NCI-H1417 (cell line): ENCODE data around the gene PCNX1.
"Not testable (repeated sequence)": the region's sequence is repeated elsewhere in the genome, so short reads cannot be mapped to it uniquely, and the experiment has no call there.

Experiments
- DNase-seq, 3 experiments: peaks; one replicate each; lab custom pipeline; 2025; lab: John Stamatoyannopoulos, UW

Gene PCNX1

DNA sequence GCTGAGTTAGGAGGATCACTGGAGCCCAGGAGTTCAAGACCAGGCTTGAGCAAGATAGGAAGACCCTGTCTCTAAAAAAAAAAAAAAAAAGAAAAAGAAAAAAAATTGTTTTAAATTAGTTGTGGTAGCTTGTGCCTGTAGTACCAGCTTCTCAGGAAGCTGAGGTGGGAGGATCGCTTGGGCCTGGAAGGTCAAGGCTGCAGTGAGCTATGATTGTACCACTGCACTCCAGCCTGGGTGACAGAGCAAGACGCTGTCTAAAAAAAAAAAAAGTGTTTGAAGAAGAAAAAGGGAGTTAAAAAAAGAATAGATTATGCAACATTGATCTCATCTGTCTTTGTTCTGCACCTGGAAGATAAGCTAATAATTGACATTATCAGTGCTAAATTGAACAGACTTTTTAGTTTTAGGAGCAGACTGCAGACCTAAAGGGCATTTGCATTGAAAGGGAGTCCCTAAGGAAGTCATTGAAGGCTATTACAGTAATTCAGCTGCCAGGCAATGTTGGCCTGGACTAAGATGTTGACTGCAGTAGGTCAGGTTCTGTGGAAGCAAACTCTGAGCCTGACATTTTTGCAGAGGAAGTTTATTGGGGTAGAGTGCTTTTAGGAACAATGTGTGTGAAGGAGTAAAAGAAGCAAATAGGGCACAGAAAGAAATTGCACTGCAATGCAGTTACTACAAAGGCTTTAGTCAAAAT is 215.8 kb downstream of the PCNX1 start:
- no peak for DNase-seq

DNA sequence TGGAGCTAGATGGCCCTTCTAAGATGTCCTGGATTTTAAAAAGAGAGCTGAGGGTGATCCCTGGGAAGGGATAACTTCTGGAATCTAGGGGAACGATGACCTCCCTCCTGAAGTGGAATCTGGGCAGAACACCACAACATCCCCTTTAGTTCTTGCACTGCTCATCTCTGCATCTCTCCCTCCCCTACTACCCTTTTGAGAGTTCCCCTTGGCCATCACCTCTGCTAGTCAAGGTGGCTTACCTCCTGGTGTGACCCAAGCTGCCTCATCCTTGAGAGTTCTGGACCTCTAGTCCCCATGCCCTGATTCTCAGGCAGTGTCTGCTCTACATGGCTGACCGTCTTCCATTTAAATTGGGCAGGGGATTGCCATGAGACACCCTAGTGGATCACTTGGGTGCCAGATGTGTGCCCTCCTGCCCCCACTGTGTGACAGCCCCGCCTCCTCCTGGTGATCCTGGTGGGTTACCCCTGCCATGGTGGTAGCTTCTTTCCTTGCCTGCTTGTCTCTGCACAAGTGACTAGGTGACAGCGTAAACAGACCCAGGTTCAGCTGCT is 216.4 kb downstream of the PCNX1 start:
- DNase-seq = no peak

DNA sequence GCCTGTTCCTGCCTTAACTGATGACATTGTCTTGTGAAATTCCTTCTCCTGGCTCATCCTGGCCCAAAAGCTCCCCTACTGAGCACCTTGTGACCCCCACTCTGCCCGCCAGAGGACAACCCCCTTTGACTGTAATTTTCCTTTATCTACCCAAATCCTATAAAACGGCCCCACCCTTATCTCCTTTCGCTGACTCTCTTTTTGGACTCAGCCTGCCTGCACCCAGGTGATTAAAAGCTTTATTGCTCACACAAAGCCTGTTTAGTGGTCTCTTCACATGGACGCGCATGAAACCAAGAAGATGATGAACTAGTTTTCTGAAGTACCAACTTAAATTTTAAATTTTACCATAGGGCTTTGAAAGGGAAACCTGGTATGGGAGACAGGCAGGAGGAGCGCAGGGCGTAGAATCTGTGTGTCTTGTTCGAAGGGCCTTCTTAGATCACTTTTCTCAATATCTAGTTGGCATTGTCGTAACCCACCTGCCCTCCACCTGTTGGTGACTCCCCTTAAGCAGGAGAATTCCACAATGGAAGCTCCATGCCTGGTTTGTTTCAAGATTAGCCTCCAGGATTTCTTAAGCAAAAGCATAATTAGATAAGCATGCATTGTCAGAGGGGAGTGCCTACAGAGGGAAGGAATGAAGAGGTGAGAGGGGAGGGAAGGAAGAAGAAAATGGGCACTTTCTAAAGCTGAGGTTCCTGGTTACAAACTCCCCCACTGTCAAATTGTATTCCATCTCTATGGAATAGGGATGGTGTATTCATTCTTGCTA is 222.6 kb downstream of the PCNX1 start:
- not testable (repeated sequence) for DNase-seq

DNA sequence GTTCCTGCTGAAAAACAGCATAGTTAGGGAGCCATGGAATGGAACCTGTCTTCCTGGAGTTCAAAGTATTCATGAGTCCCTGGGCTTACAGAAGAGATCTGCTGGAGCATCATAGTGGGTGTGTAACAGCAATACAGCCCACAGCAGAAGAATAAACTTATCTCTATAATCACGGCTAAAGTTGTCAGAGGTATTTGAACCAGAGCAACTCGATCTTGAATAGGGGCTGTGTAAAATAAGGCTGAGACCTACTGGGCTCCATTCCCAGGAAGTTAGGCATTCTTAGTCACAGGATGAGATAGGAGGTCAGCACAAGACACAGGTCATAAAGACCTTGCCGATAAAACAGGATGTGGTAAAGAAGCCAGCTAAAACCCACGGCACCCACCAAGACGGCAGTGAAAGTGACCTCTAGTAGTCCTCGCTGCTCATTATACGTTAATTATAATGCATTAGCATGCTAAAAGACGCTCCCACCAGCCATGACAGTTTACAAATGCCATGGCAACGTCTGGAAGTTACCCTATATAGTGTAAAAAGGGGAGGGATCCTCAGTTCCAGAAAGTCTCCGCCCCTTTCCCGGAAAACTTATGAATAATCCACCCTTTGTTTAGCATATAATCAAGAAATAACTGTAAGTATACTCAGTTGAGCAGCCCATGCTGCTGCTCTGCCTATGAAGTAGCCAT is 223.4 kb downstream of the PCNX1 start:
- DNase-seq = no peak

DNA sequence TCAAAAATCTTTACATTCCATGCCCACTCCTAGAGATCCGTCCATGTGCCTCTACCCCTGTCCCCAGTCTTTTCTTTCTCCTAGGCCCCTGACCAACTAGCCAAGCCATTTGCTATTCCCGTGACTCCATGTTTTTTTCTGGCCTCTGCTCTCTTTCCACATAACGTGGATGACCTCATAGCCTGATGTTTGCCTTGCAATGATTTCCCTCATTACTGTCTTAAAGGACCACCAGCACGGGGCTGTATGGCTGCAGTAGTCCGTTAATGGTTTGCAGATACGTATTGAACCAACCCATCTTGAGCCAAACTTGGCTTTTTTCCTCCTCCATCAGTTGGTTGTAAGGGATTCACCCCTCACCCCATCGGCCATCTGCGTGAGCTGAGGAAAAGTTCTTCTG is 226.0 kb downstream of the PCNX1 start:
- DNase-seq = no peak

DNA sequence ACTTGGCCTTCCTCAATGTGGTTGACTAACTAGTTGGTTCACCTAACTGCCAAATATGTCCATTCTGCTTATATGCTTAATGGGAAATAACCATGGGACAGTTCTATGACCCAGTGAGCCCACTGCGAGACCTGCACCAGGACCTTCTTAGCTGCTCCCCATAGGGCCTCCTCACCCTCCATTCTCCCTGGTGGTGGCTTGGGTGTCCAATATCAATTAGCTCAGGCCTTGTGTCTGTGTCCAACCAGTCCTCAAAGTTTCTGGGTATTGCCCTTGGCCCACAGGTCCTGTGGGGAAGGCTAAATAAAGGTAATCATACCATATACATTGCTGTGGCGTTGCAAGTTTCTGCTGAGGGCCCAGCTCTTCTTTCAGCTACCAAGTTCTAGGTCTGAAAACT is 228.2 kb downstream of the PCNX1 start:
- no peak for DNase-seq

DNA sequence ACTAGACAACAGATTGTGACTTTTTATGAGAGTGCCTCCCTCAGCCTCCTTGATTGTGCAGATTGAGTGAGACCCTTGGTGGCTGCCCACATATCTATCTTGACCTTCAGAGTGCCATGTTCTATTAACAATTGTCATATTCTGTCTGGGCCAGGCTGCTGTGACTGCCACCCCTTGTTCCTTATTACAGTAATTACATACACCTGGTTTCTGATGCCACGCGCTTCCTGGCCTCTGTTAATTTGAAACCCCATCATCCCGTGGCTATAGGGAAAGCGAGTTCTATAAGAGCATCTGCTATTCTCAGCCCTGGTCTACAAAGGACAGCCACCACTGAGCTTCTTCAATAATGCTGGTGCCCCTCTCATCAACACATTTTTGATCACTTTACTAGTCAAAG is 228.7 kb downstream of the PCNX1 start:
- DNase-seq = peak in 1 of 3 experiments; percentile 10

DNA sequence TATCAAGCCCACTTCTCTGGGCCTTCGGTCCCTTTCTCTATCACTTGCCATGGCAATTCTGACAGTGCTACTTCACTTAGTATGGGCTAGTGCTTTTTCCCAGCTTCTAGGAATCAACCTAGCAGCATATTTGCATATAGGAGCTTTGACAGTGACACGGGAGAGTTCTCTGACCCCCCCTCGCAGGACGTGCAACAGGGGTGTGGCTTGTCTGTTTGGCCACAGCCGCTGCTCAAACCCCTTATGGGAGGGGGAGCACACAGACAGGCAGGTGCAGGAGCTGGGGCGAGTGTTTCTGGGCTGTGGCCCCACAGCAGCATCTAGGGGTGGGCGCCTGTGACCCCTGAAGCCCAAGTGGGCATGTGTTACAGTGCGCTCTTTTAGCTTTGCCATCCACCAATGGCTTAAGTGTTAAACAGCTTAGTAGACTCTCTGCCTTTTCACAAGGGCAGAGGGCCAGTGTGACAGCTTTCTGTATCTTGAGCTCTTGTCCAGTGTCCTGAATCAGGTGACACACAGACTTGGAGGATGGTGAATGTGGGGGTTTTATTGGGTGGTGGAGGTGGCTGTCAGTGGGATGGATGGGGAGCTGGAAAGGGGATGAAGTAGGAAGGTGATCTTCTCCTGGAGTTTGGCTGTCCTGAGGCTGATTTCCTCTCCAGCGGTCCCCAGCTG is 229.3 kb downstream of the PCNX1 start:
- no peak for DNase-seq

DNA sequence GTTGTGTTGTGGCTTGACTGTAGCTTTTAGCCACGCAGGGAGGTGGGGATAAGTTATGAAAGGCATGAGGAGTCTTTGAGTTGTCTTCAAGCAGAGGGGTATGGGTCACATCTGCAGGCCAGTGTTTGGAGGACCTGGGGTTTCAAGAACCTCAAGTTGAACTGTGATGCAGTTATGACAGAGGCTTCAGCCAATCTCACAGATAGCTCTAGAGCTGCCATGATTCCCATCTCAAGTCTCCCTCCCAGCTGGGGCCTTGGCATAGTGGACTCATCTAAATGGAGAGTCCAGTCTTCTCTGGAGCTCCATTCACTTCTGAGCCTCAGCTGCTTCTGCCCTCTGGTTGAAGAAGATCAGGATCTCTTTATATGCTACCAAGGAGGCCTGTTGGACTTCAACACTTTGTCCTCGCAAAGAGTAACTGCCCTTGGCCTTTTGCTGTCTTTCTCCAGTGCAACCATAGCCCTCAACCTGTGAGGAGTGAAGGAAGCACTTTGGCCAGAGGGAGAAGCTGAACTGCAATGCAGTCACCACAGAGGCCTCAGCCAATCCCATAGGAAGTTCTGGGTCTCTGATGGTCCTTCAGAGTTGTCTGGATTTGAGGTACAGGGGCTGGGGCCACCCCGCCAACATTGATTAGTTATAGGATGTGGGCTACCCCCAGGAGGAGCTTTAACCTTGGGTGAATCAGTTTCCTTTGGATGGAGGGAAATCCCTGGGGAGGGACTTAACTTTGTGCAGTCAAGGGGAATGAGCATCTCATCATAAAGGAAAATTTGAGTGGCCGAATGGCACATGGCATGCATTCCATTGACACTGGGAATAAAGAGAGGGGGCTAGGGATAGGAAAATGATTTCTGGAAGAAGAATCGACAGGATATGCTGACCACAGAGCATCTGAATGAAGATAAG is 230.5 kb downstream of the PCNX1 start:
- DNase-seq = no peak

DNA sequence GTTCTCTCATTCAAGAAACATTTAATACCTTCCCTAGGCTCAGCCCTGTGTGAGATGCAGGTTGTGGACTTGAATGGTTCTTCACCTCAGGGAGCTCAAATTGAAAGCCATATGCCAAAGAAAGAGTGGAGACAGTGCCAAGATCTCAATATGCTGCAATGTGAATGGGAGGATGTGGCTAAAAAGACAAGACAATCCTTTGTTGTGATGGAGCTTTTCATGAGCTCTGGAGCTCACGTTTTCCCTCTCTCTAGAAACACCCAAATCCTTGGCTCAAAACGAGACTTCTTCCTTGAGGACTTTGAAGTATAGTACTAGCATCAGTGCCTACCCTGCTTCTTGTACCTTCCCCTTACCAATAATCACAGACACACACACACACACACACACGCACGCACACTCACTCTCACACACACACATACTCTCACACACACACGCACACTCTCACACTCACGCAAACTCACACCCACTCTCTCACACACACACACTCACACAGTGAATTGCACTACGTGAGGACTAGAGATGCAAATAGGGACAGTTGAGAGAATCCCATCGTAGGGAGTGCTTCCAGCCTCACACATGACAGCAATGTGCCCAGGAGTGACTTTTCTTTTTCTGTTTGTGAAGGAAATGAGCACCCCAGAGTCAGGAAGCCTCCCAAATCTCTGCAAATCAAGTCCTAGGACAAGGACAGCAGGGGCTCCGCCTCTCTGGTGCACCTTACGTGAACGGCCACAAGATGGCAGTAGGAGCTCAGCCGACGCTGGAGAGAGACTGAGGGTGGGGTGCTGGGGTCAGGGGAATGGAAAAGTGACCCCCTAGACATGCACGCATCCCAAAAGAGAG is 231.4 kb downstream of the PCNX1 start:
- DNase-seq = peak; percentile 26 to 65 (median 49)

DNA sequence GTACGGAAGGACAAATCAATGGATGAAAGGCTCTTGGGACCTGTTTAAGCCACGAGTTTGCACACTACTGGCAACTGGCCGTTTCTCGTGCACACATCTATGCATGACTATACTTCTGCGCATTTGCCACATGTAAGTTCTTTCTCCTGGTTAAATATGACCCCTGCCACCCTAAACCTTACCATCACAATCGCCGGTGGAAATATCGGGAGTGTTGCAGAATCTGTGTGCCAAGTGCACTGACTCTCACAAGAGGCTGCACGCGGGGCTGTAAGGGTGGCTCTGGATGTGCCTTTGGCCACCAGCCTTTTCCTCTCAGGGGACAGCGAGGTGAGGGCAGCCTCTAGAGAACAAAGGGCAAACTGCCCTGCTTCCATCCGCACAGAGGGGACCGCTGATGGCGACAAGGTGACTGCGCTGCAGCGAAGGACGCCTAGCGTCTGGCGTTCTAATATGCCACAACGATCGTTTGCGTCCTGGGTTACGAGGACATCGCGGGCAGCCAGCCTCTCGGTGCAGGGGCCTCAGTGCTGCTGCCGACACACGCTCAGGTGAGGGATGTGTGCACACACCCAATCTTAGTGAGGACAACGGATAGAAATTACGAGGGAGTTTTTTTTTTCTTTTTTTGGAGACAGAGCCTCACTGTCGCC is 232.2 kb downstream of the PCNX1 start:
- DNase-seq = no peak

DNA sequence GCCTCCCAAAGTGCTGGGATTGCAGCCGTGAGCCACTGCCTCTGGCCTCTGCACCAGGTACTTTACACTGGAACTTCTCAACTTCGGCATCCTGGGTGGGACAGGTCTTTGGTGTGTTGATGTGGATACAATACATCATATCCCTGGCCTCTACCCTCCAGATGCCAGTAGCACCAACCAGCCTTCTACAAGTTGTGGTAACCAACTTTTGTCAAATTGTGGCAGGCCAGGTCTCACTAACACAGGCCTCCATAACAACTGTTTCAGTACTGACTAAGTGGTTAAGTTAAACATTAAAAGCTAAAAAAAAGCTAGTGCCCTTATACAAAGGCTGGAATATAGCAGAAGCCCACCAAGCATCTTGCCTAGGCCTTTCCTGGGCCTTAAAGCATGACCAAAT is 232.9 kb downstream of the PCNX1 start:
- DNase-seq = no peak

DNA sequence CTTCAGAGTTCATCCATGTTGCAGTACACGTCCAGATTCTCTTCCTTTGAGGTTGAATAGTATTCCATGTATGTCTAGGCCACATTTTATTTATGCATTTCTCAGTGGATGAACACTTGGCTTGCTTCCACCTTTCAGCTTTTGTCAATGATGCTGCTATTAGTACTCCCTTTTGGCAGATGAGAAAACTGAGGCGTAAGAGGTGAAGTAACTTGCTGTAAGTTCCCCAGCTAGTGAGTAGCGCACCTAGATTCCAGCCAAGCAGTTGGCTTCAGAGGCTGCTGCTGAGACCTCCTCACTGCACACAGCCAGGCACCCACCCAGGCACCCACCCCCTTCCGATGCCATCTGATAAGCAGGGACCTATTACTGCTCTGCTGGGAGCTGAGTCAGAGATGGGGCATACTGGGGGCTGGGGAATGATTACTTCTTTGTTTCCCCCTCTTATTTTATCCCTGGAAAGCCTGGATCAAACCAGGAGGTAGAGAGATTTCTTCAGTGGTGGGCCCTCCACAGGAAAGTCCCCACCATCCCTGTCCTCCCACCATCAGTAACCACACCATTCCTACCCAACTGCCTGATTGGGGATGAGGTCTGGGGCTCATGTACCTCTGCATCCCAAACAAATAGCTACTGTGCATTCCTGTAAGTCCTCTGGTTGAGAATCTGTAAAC is 234.6 kb downstream of the PCNX1 start:
- no peak for DNase-seq

DNA sequence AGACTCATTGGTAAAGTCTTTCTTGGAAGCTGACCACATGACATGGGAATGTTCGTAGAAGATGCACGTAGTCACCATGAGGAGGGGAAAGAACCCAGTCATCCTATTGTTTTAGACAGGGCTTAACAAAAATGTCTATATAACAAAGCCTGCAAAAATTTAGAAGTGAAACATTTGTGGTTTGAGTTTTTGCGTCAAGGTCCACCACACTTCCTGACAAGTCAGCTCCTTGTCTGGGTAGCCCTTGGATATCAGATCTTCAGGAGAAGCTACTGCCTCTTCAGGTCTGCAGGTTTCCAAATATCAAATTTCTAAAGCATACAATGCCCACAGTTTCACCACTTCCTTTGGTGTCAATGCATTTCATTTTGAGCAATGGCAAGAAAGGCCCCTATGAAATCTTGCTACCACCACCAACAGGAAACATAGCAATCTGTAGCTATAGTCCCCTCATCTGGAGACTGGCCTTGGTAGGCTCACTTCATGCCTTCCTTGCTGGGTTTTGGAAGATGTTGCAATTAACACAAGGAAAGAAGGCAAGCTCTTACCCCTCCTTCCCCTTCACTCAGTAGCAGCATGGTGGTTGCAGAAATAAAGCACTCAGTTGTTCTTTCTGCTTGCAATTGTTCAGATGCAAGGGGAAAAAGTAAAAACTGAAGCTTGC is 235.2 kb downstream of the PCNX1 start:
- DNase-seq = no peak

DNA sequence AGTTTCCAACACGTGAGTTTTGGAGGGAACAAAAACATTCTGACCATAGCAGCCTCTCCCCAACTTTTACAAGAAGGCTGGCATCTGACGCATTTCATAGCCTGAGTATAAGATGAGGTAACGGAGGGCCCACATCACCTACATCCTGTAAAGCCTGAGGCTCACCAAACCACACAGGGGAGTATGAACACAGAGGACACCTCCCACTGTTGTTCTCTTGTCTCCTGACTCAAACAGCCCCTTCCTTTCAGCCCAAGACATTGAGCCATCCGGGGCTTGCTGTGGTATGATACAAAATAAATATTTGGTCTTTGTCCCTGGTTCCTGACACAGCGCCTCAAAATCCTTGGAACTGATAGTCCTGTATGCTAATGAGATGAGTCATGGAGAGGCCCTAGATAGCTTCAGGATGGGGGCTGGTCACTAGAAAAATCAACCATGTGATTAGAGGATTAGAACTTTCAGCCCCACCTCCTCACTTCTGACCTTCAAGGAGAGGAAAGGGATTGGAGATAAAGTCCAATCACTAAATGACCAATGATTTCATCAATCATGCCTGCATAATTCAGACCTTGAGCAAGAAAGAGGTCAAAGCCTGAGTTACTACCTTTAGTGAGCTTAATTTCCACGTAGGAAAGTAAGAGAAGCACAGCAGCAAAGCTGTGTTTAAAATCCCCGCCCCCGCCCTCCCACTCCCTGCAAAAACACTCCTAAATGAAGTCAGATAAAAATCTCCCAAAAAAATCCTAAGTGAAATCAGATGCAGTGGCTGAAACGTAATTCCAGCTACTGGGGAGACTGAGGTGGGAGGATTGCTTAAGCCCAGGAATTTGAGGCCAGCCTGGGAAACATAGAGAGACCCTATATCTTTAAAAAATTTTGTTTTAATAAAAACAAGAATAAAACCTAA is 236.4 kb downstream of the PCNX1 start:
- no peak for DNase-seq

DNA sequence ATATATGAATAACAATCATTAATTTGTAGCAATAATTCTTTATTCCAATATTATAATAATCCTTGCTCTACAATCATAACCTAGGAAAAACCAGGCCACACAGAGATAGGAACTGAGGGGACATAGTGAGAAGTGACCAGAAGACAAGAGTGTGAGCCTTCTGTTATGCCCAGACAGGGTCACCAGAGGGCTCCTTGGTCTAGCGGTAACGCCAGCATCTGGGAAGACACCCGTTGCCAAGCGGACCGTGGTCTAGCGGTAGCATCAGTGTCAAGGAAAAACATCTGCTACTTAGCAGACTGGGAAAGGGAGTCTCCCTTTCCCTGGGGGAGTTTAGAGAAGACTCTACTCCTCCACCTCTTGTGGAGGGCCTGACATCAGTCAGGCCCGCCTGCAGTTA is 240.1 kb downstream of the PCNX1 start:
- not testable (repeated sequence) for DNase-seq

DNA sequence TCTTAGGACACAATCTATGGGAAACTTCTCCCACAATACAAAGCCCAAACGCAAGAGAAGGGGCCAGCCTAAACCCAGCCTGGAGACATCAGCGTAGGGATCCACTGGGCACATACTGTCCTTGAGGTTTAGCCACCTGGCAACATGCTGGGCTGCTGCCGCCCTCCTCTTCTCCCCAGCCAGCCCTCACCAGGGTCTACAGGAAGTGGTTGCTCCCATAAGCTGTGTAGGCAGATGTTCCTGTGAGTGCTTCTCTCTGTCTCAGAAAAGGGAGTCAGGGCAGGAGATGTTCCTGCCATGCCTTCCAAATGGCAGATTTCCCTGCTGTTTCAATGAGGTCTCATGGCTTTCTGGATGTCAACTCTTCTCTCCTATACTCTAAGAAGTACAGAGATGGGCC is 241.4 kb downstream of the PCNX1 start:
- DNase-seq = no peak
